H1 (cell line): ENCODE data around the gene PDZRN4. TPM values are rescaled to one million over a fixed set of nuclear protein-coding genes. Genes with fewer than 3 reads are reported as not detected.

Experiments used
- ZNF274 ChIP-seq: IDR thresholded peaks from 2 replicates; pipeline ENCODE4 v1.7.0; 2012; ENCODE audit warnings: low read length, borderline replicate concordance; ENCODE audit errors: extremely low read depth
- polyA plus RNA-seq, 7 experiments: library from polyadenylated mRNA; depleted of rRNA in 3 of 7; stranded (reverse) in 5 of 7; unstranded in 2 of 7; fragments of >200 nt in 5 of 7; fragments of 200-250 nt in 2 of 7; gene quantifications; 1 replicate in 5 of 7; 2 replicates in 1 of 7; 4 replicates in 1 of 7; pipeline versions ENCODE4 v1.2.1 to v1.2.3, GENCODE V29; 2011 to 2013; ENCODE audit warnings: missing spikeins in 2 of 7, mixed read lengths in 2 of 7
- total RNA-seq: library from RNA; stranded (reverse); fragmentation: NEBNext Ultra II Directional; extraction: Animal tissue kit (Norgen Biotek cat#: 25700); gene quantifications from 2 replicates; pipeline ENCODE4 v1.2.1, GENCODE V29; 2021
- TF ChIP-seq, protein P1 (sequence below): IDR thresholded peaks from 2 replicates; pipeline ENCODE4 v1.6.1; 2011; ENCODE audit warnings: low read depth, mild to moderate bottlenecking, low read length; ENCODE audit not compliant: insufficient read depth

The PDZRN4 gene
- total and polyA plus RNA-seq, 2 of the 8 experiments (the other 6 are each of a cell fraction or from before 2014, with no cell fraction given): not detected

GRCh38 chr12:41248391-41248790 lies 60.3 kb downstream of the PDZRN4 start (continued):
- TF ChIP-seq ZNF274: no peak
- TF ChIP-seq, protein P1, sequence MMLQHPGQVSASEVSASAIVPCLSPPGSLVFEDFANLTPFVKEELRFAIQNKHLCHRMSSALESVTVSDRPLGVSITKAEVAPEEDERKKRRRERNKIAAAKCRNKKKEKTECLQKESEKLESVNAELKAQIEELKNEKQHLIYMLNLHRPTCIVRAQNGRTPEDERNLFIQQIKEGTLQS: no peak
